C1 segment of cervical spinal cord (tissue), 14 donors: ENCODE measurements around the gene SLC25A15.
"Not testable (repeated sequence)": the region's sequence is repeated elsewhere in the genome, so short reads cannot be mapped to it uniquely, and the experiment has no call there.

Experiments
- DNase-seq, 14 donors: peaks; one replicate each; lab custom pipeline; 2025; lab: John Stamatoyannopoulos, UW

The SLC25A15 gene

DNA sequence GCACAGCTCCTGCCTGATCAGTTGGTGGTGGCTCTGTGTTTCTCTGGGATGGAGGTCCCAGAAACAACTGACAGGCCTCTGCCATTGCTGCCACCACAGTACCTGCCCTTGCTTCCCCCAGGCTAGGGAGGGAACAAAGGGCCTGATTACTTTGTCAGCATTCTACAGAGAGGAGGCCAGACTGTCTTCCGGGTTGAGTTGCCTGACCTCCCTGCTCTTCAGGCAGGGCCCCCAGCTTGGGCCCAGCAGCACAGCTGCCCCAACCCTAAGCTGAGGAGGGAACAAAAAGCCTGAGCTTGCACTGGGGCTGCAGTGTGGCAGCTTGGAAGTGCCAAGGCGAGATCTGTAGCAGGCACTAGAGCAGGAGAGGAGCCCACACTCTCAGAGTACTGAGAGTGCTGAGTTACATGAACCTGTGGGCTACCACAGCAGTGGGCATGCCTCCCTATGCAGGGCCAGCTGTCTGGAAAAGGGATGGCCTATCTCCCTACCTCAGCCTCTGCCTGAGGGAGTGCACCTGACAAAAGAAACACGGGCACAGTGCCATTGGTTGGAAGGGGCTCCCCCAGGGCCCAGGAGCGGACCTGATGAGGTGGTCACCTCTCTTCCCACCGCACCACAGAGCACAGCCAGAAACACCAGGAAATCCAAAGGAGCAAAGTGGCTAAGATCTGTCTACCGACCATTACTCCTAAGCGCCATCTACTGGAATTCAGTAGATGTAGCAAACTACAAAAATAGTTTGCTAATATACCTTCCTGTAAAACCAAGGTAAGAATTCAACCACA, 24.4 kb downstream of the SLC25A15 start:
- no peak for DNase-seq

- no peak for DNase-seq
Observed at GRCh38 chr13:40814803-40815202, 25.4 kb downstream of the SLC25A15 start.

DNA sequence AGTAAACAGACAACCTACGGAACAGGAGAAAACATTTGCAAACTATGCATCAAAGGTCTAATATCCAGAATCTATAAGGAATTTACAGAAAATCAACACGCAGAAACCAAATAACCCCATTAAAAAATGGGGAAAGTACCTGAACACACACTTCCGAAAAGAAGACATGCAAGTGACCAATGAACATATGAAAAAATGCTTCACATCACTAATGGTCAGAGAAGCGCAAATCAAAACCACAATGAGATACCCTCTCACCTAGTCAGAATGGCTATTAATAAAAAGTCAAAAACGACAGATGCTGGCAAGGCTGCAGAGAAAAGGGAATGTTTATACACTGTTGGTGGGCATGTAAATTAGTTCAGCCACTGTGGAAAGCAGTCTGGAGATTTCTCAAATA, 29.5 kb downstream of the SLC25A15 start:
- no peak for DNase-seq

GRCh38 chr13:40819797-40820315, 30.4 kb downstream of the SLC25A15 start:
- DNase-seq, result no peak

- not testable (repeated sequence) for DNase-seq
Observed at GRCh38 chr13:40839725-40840124, 50.3 kb downstream of the SLC25A15 start.

- DNase-seq, result not testable (repeated sequence)
Observed at GRCh38 chr13:40840955-40841354, 51.5 kb downstream of the SLC25A15 start.
